ENCODE data around the gene BUB3.

BUB3 gene

GRCh38 chr10:123136221-123136805, 17.9 kb upstream of the BUB3 start:
- Histone ChIP-seq H3K9me3 (ENCODE audit: low read length) (no peaks in the 10 kb centered on the region), H3K36me3 (ENCODE audit: insufficient read depth, low read length) (no peaks in the 10 kb centered on the region), H3K4me1 (ENCODE audit: insufficient read depth, low read length) (peaks cover 8% of the 10 kb centered on the region), H3K4me3 (ENCODE audit: low read length) (no peak overlapping the region), H3K27me3 (ENCODE audit: insufficient read depth, low read length) (peaks cover 97% of the 10 kb centered on the region), H2AFZ (ENCODE audit: low read depth, low read length) (no peak overlapping the region)

GRCh38 chr10:123136806-123137642, 17.2 kb upstream of the BUB3 start:
- Histone ChIP-seq H3K4me3 (ENCODE audit: low read length) (no peak overlapping the region), H3K27me3 (ENCODE audit: insufficient read depth, low read length) (peaks cover 97% of the 10 kb centered on the region), H3K36me3 (ENCODE audit: insufficient read depth, low read length) (no peaks in the 10 kb centered on the region), H3K4me1 (ENCODE audit: insufficient read depth, low read length) (peaks cover 8% of the 10 kb centered on the region), H3K9me3 (ENCODE audit: low read length) (no peaks in the 10 kb centered on the region), H2AFZ (ENCODE audit: low read depth, low read length) (no peak overlapping the region)

GRCh38 chr10:123139165-123139520, 15.1 kb upstream of the BUB3 start:
- Histone ChIP-seq H3K4me3 (ENCODE audit: low read length) (no peak overlapping the region), H3K36me3 (ENCODE audit: insufficient read depth, low read length) (no peaks in the 10 kb centered on the region), H3K9me3 (ENCODE audit: low read length) (no peaks in the 10 kb centered on the region), H2AFZ (ENCODE audit: low read depth, low read length) (no peak overlapping the region), H3K27me3 (ENCODE audit: insufficient read depth, low read length) (peaks cover 98% of the 10 kb centered on the region), H3K4me1 (ENCODE audit: insufficient read depth, low read length) (peaks cover 8% of the 10 kb centered on the region)

- Histone ChIP-seq H3K36me3 (ENCODE audit: insufficient read depth, low read length) (no peaks in the 10 kb centered on the region), H3K27me3 (ENCODE audit: insufficient read depth, low read length) (peaks cover 98% of the 10 kb centered on the region), H2AFZ (ENCODE audit: low read depth, low read length) (no peak overlapping the region), H3K9me3 (ENCODE audit: low read length) (no peaks in the 10 kb centered on the region), H3K4me3 (ENCODE audit: low read length) (no peak overlapping the region), H3K4me1 (ENCODE audit: insufficient read depth, low read length) (peaks cover 8% of the 10 kb centered on the region)
These were observed 14.6 kb upstream of the BUB3 start for GRCh38 chr10:123139521-123140163.

- no peak overlapping the region for H3K4me3 ChIP-seq (ENCODE audit: low read length)
- H3K36me3 ChIP-seq (ENCODE audit: insufficient read depth, low read length), result no peaks in the 10 kb centered on the region
- no peaks in the 10 kb centered on the region for H3K9me3 ChIP-seq (ENCODE audit: low read length)
- peaks cover 98% of the 10 kb centered on the region for H3K27me3 ChIP-seq (ENCODE audit: insufficient read depth, low read length)
- peaks cover 6% of the 10 kb centered on the region for H3K4me1 ChIP-seq (ENCODE audit: insufficient read depth, low read length)
- H2AFZ ChIP-seq (ENCODE audit: low read depth, low read length), result no peak overlapping the region
These were observed 13.8 kb upstream of the BUB3 start for GRCh38 chr10:123140164-123140982.

GRCh38 chr10:123140983-123141390, 13.2 kb upstream of the BUB3 start:
- peaks cover 99% of the 10 kb centered on the region for H3K27me3 ChIP-seq (ENCODE audit: insufficient read depth, low read length)
- no peaks in the 10 kb centered on the region for H3K9me3 ChIP-seq (ENCODE audit: low read length)
- H3K4me3 ChIP-seq (ENCODE audit: low read length), result no peak overlapping the region
- no peak overlapping the region for H2AFZ ChIP-seq (ENCODE audit: low read depth, low read length)
- H3K36me3 ChIP-seq (ENCODE audit: insufficient read depth, low read length), result no peaks in the 10 kb centered on the region
- peaks cover 6% of the 10 kb centered on the region for H3K4me1 ChIP-seq (ENCODE audit: insufficient read depth, low read length)

GRCh38 chr10:123141791-123142700, 12.2 kb upstream of the BUB3 start:
- H3K36me3 ChIP-seq (ENCODE audit: insufficient read depth, low read length), result no peaks in the 10 kb centered on the region
- H3K27me3 ChIP-seq (ENCODE audit: insufficient read depth, low read length), result peaks cover 98% of the 10 kb centered on the region
- no peak overlapping the region for H3K4me3 ChIP-seq (ENCODE audit: low read length)
- no peak overlapping the region for H2AFZ ChIP-seq (ENCODE audit: low read depth, low read length)
- peaks cover 8% of the 10 kb centered on the region for H3K4me1 ChIP-seq (ENCODE audit: insufficient read depth, low read length)
- H3K9me3 ChIP-seq (ENCODE audit: low read length), result no peaks in the 10 kb centered on the region

- Histone ChIP-seq H3K27me3 (ENCODE audit: insufficient read depth, low read length) (peaks cover 98% of the 10 kb centered on the region), H3K9me3 (ENCODE audit: low read length) (no peaks in the 10 kb centered on the region), H3K4me3 (ENCODE audit: low read length) (no peak overlapping the region)
These were observed 11.5 kb upstream of the BUB3 start for GRCh38 chr10:123142701-123143161.

GRCh38 chr10:123143162-123143824, 10.9 kb upstream of the BUB3 start:
- no peak overlapping the region for H2AFZ ChIP-seq (ENCODE audit: low read depth, low read length)
- peaks cover 98% of the 10 kb centered on the region for H3K27me3 ChIP-seq (ENCODE audit: insufficient read depth, low read length)
- no peaks in the 10 kb centered on the region for H3K9me3 ChIP-seq (ENCODE audit: low read length)
- H3K4me3 ChIP-seq (ENCODE audit: low read length), result no peak overlapping the region
- H3K36me3 ChIP-seq (ENCODE audit: insufficient read depth, low read length), result no peaks in the 10 kb centered on the region
- H3K4me1 ChIP-seq (ENCODE audit: insufficient read depth, low read length), result peaks cover 10% of the 10 kb centered on the region

More at GRCh38 chr10:123142701-123143161, 11.5 kb upstream of the BUB3 start:
- Histone ChIP-seq H2AFZ (ENCODE audit: low read depth, low read length) (no peak overlapping the region), H3K36me3 (ENCODE audit: insufficient read depth, low read length) (no peaks in the 10 kb centered on the region), H3K4me1 (ENCODE audit: insufficient read depth, low read length) (peaks cover 8% of the 10 kb centered on the region)

GRCh38 chr10:123143825-123144168, 10.4 kb upstream of the BUB3 start:
- peaks cover 10% of the 10 kb centered on the region for H3K4me1 ChIP-seq (ENCODE audit: insufficient read depth, low read length)
- H3K4me3 ChIP-seq (ENCODE audit: low read length), result no peak overlapping the region
- no peaks in the 10 kb centered on the region for H3K36me3 ChIP-seq (ENCODE audit: insufficient read depth, low read length)
- no peaks in the 10 kb centered on the region for H3K9me3 ChIP-seq (ENCODE audit: low read length)
- H3K27me3 ChIP-seq (ENCODE audit: insufficient read depth, low read length), result peaks cover 98% of the 10 kb centered on the region
- no peak overlapping the region for H2AFZ ChIP-seq (ENCODE audit: low read depth, low read length)

- peaks cover 12% of the 10 kb centered on the region for H3K4me1 ChIP-seq (ENCODE audit: insufficient read depth, low read length)
- no peaks in the 10 kb centered on the region for H3K36me3 ChIP-seq (ENCODE audit: insufficient read depth, low read length)
- H3K27me3 ChIP-seq (ENCODE audit: insufficient read depth, low read length), result peaks cover 98% of the 10 kb centered on the region
These were observed 9.3 kb upstream of the BUB3 start for GRCh38 chr10:123144697-123145541.

More at GRCh38 chr10:123144697-123145541, 9.3 kb upstream of the BUB3 start:
- Histone ChIP-seq H3K4me3 (ENCODE audit: low read length) (no peak overlapping the region), H2AFZ (ENCODE audit: low read depth, low read length) (no peak overlapping the region), H3K9me3 (ENCODE audit: low read length) (no peaks in the 10 kb centered on the region)
